HepG2 (cell line): Measurements from ENCODE around the gene CKS1B. TPM values are rescaled to one million over a fixed set of nuclear protein-coding genes. Genes with fewer than 3 reads are reported as not detected.

Source experiments
- ATAC-seq: fragments of 200-7000 bp; cut with Tn5 transposase; 3 replicates; pipeline ENCODE4 v1.9.1; 2020; ENCODE audit warnings: mild to moderate bottlenecking, moderate library complexity
- BruUV-seq: library from RNA; stranded (reverse); fragments of 400-500 nt; replicated peaks from 2 replicates; lab custom pipeline; 2021; lab: Mats Ljungman, UMichigan
- CTCF ChIA-PET: fragments of 300-600 bp; formaldehyde crosslinking; extraction: SDS; loops from one replicate; lab custom pipeline; 2021; ENCODE audit warnings: low total read pairs, inconsistent platforms, low intra/inter-chr PET ratio; lab: Yijun Ruan, JAX
- POLR2A ChIA-PET: fragments of 350-600 bp; sonication (Branson Sonifier 250); formaldehyde crosslinking; loops from one replicate; lab custom pipeline; 2020; ENCODE audit warnings: antibody characterized with exemption, inconsistent platforms; lab: Yijun Ruan, JAX
- DNase-seq: peaks from one replicate; pipeline ENCODE4 v3.0.0-alpha.2; 2015; ENCODE audit warnings: low spot score
- FAIRE-seq: peaks from 3 replicates; lab custom pipeline; 2011; peaks lifted over from hg19 to GRCh38; lab: Jason Lieb, UNC
- H2AFZ ChIP-seq: one replicate; pipeline ENCODE4 v1.6.1; 2011; ENCODE audit warnings: low read length, inconsistent platforms
- H3K27ac ChIP-seq: fragments of 300-600 bp; 3 replicates; pipeline ENCODE4 v1.8.0; 2011; ENCODE audit warnings: mixed run types, mild to moderate bottlenecking, mixed read lengths, low read length, inconsistent platforms; ENCODE audit not compliant: insufficient read depth; ENCODE audit errors: extremely low read length
- H3K27me3 ChIP-seq, 2 experiments: fragments of 200-600 bp in 1 of 2; 2 replicates in 1 of 2; 3 replicates in 1 of 2; pipeline versions ENCODE4 v1.6.0 to v1.8.0; 2011; ENCODE audit warnings: low read length in 2 of 2, mild to moderate bottlenecking in 2 of 2, moderate library complexity in 2 of 2, inconsistent platforms in 1 of 2; ENCODE audit not compliant: insufficient read depth in 2 of 2, control insufficient read depth in 1 of 2
- H3K36me3 ChIP-seq, 2 experiments: fragments of 200-600 bp in 1 of 2; replicated peaks in 1 of 2; 2 replicates in 1 of 2; 3 replicates in 1 of 2; pipeline versions ENCODE4 v1.5.1 to v1.8.0; 2011; ENCODE audit warnings: low read length in 2 of 2, inconsistent platforms in 1 of 2; ENCODE audit not compliant: insufficient read depth in 2 of 2, control insufficient read depth in 1 of 2
- H3K4me1 ChIP-seq: 2 replicates; pipeline ENCODE4 v1.5.1; 2012; ENCODE audit warnings: low read length, inconsistent platforms; ENCODE audit not compliant: insufficient read depth
- H3K4me2 ChIP-seq: 2 replicates; pipeline ENCODE4 v1.6.0; 2011; ENCODE audit warnings: low read depth, low read length, inconsistent platforms
- H3K4me3 ChIP-seq, 3 experiments: fragments of 200-600 bp in 1 of 3; sonication (generic), shearing (Covaris generic) in 1 of 3; replicated peaks in 1 of 3; 2 replicates each; pipeline ENCODE4 v1.5.1; 2011 to 2016; ENCODE audit warnings: low read length in 3 of 3, inconsistent platforms in 2 of 3, low read depth in 2 of 3, mild to moderate bottlenecking in 2 of 3, control low read depth in 1 of 3, mixed read lengths in 1 of 3; ENCODE audit not compliant: insufficient read depth in 1 of 3
- H3K79me2 ChIP-seq: one replicate; pipeline ENCODE4 v1.6.1; 2011; ENCODE audit warnings: low read length, inconsistent platforms; ENCODE audit not compliant: insufficient read depth
- H3K9ac ChIP-seq: 2 replicates; pipeline ENCODE4 v1.6.0; 2011; ENCODE audit warnings: mild to moderate bottlenecking, low read depth, low read length, inconsistent platforms; ENCODE audit not compliant: insufficient read depth
- H3K9me3 ChIP-seq: 2 replicates; pipeline ENCODE4 v1.5.1; 2012; ENCODE audit warnings: mild to moderate bottlenecking, low read length
- H4K20me1 ChIP-seq: 2 replicates; pipeline ENCODE4 v1.6.0; 2011; ENCODE audit warnings: inconsistent platforms, mild to moderate bottlenecking, low read length, moderate library complexity; ENCODE audit not compliant: insufficient read depth
- NCOA5 ChIP-seq: sonication (generic); formaldehyde crosslinking; IDR thresholded peaks from 2 replicates; pipeline ENCODE4 v1.4.0; 2020; ENCODE audit warnings: missing genetic modification reagents
- POLR2G ChIP-seq: fragments of 200-400 bp; formaldehyde crosslinking; IDR thresholded peaks from 2 replicates; pipeline ENCODE4 v1.6.1; 2018; ENCODE audit warnings: mild to moderate bottlenecking, low read depth, low read length, moderate library complexity
- SOX5 ChIP-seq: IDR thresholded peaks from 2 replicates; pipeline ENCODE4 v1.6.1; 2016; ENCODE audit warnings: borderline replicate concordance
- TFAP4 ChIP-seq: sonication (generic); IDR thresholded peaks from 2 replicates; pipeline ENCODE4 v1.6.1; 2016; ENCODE audit warnings: low read depth, borderline replicate concordance
- ZFP91 ChIP-seq: sonication (generic); formaldehyde crosslinking; IDR thresholded peaks from 2 replicates; pipeline ENCODE4 v1.9.0; 2022; ENCODE audit warnings: missing genetic modification reagents, mild to moderate bottlenecking, borderline replicate concordance
- ZNF576 ChIP-seq: sonication (generic); formaldehyde crosslinking; IDR thresholded peaks from 2 replicates; pipeline ENCODE4 v1.4.0; 2020; ENCODE audit warnings: mild to moderate bottlenecking, missing genetic modification reagents
- ZNF652 ChIP-seq: IDR thresholded peaks from 2 replicates; pipeline ENCODE4 v1.6.1; 2016; ENCODE audit warnings: low read depth, borderline replicate concordance
- WGBS: methylation state at CpG from one replicate; pipeline ENCODE4 v1.1.6; 2017; ENCODE audit warnings: low lambda C conversion rate; 5-methylcytosine and 5-hydroxymethylcytosine counted together
- in situ Hi-C: cut with HindIII; loops from 2 replicates; pipeline ENCODE4 v1.10.0; 2017; ENCODE audit warnings: low pct_unique_long_range_greater_than_20kb; ENCODE audit not compliant: extremely low pct_ligation_motif_present
- intact Hi-C: fragments of 100-400 bp; cut with micrococcal nuclease; formaldehyde crosslinking; loops from one replicate; pipeline ENCODE4 v1.10.0; 2022; ENCODE audit not compliant: unreplicated experiment
- polyA plus RNA-seq, 8 experiments: library from polyadenylated mRNA; depleted of rRNA in 3 of 8; stranded (reverse) in 7 of 8; unstranded in 1 of 8; fragments of >200 nt; fragmentation: Illumina TruSeq in 4 of 8; extraction: Trizol in 4 of 8; gene quantifications; 2 replicates each; pipeline versions ENCODE4 v1.2.1 to v1.2.3, GENCODE V29; 2011 to 2016; ENCODE audit warnings: low read depth in 4 of 8, missing spikeins in 1 of 8, mixed read lengths in 1 of 8; ENCODE audit not compliant: insufficient read depth in 1 of 8
- total RNA-seq, 5 experiments: library from RNA; depleted of rRNA; stranded (reverse); fragments of >200 nt; fragmentation: Illumina TruSeq; extraction: Trizol; gene quantifications; 2 replicates each; pipeline ENCODE4 v1.2.3, GENCODE V29; 2016; ENCODE audit warnings: low read depth in 1 of 5

CKS1B gene
- total and polyA plus RNA-seq, 2 of the 13 experiments (the other 11 are each of a cell fraction or from before 2014, with no cell fraction given), result 217 to 222 TPM

- TF ChIP-seq TFAP4 (0 out of 2 replicates have a peak, but pooled peaks have one; percentile 5), ZNF576 (no peak), SOX5 (no peak), ZNF652 (CRISPR knock-in tag) (no peak), ZFP91 (peak; percentile 44; the same call in 1 of the 2 replicates)
These were observed 17.9 kb upstream of the CKS1B start (continued) for GRCh38 chr1:154956544-154956941.

- no peak overlapping the region for H3K4me3 ChIP-seq
- no peak overlapping the region for H3K4me2 ChIP-seq
- CTCF ChIA-PET, result interaction anchor here (2.0 kb wide), 1 partner anchor 60 kb away, joined by 8 read pairs; no protein-coding TSS in a partner anchor
- ATAC-seq (no peak), DNase-seq (no peak), FAIRE-seq (no peak)
- 89% methylated on average over 9 of the region's 9 CpGs for WGBS
- no peaks in the 10 kb centered on the region for H3K9me3 ChIP-seq
- H3K9ac ChIP-seq, result no peak overlapping the region
- peaks cover 4 to 13% of the 10 kb centered on the region in 2 experiments; a peak in 2 of 5 replicates for H3K36me3 ChIP-seq
- H3K4me1 ChIP-seq, result peaks cover 53% of the 10 kb centered on the region
- H3K27ac ChIP-seq, result no peak overlapping the region
- no peaks in the 10 kb centered on the region for H4K20me1 ChIP-seq
- POLR2A ChIA-PET, result interaction anchor here (2.3 to 4.1 kb wide), 2 partner anchors 16 to 21 kb away, joined by 18 to 91 read pairs; partner anchors contain the start of genes CKS1B, PMVK and SHC1
- intact Hi-C loops (loop anchor here (2.0 kb wide), 1 partner anchor 16 kb away; no protein-coding TSS in a partner anchor), in situ Hi-C loops (no loop called here)
- H2AFZ ChIP-seq, result no peak overlapping the region
- TF ChIP-seq POLR2G (0 out of 2 replicates have a peak, but pooled peaks have one; percentile 8), NCOA5 (no peak)
- H3K79me2 ChIP-seq, result peaks cover 10% of the 10 kb centered on the region
- no peaks in the 10 kb centered on the region; a peak in 1 of 5 replicates for H3K27me3 ChIP-seq
- no TSS peak for BruUV-seq
These were observed 17.3 kb upstream of the CKS1B start for GRCh38 chr1:154957091-154957657.
